Measurements from ENCODE around the gene LAMA2. TPM values are rescaled to one million over a fixed set of nuclear protein-coding genes. Genes with fewer than 3 reads are reported as not detected.

Gene LAMA2
- total RNA-seq, 1 experiment from 2014 or later, result 1.3 TPM

DNA sequence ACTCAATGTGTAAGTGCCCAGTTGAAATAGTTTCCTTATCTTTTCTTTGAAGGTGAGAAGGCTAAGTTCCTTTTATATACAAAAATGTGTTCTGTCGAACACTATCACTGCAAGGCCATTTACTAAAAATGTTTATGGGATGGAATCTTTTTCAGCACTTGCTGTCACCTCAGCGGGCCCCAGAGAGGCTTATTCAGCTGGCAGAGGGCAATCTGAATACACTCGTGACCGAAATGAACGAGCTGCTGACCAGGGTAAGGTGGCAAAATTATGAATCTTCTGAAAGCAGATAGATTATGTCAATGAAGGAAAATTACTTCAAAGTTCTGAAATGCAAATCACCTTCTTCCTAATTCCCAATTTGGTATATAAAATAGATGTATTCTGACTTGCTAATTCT lies 486.8 kb downstream of the LAMA2 start:
- in situ Hi-C loops (cut with HindIII; ENCODE audit: low pct_unique_long_range_greater_than_20kb, low sequenced_read_pairs), result no loop called here
- DNase-seq (ENCODE audit: low read depth, low spot score), result no peak

GRCh38 chr6:129370268-129370916 lies 487.5 kb downstream of the LAMA2 start:
- DNase-seq (ENCODE audit: low read depth, low spot score), result peak; percentile 53
- in situ Hi-C loops (cut with HindIII; ENCODE audit: low pct_unique_long_range_greater_than_20kb, low sequenced_read_pairs), result no loop called here

DNA sequence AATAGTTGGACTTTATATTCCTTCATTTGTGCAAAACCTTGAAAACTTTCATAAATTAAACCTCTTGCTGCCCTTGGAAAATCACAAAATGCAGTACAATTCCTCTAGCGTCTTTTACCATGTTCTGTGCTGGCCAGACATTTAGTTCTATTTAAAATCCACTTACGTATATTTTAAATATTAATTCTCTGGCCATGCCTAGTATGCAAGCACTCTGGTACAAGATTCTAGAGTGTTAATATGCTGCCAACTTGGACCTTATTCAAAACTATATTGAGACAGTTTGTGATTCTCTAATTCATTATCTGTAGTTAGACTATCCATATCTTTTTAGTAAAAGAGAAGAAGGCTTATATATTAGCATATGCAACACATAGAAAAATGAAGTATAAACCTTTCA lies 498.9 kb downstream of the LAMA2 start:
- in situ Hi-C loops (cut with HindIII; ENCODE audit: low pct_unique_long_range_greater_than_20kb, low sequenced_read_pairs), result no loop called here
- DNase-seq (ENCODE audit: low read depth, low spot score), result no peak

- in situ Hi-C loops (cut with HindIII; ENCODE audit: low pct_unique_long_range_greater_than_20kb, low sequenced_read_pairs), result no loop called here
- no peak for DNase-seq (ENCODE audit: low read depth, low spot score)
Observed at GRCh38 chr6:129382916-129383315, 500.0 kb downstream of the LAMA2 start.

DNA sequence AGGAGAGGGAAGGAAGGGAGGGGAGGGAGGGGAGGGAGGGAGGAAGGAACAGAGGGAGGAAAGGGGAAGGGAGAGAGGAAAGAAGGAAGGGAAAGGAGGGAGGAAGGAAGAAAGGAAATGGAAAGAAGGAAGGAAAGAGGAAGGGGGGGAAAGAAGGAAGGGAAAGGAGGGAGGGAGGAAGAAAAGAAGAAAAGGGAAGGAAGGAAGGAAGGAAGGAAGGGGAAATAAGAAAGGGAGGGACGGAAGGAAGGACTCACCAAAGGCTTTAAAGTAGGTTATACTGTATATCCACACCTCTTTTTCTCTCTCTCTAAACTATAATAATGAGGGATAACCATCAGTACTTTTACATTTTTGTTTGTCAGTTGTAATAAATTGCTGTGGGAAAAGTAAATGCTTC lies 502.2 kb downstream of the LAMA2 start:
- DNase-seq (ENCODE audit: low read depth, low spot score), result no peak
- in situ Hi-C loops (cut with HindIII; ENCODE audit: low pct_unique_long_range_greater_than_20kb, low sequenced_read_pairs), result no loop called here

- in situ Hi-C loops (cut with HindIII; ENCODE audit: low pct_unique_long_range_greater_than_20kb, low sequenced_read_pairs), result no loop called here
- DNase-seq (ENCODE audit: low read depth, low spot score), result no peak
Observed at GRCh38 chr6:129390900-129391299, 508.0 kb downstream of the LAMA2 start.

GRCh38 chr6:129393654-129394053 lies 510.7 kb downstream of the LAMA2 start:
- DNase-seq (ENCODE audit: low read depth, low spot score), result no peak
- in situ Hi-C loops (cut with HindIII; ENCODE audit: low pct_unique_long_range_greater_than_20kb, low sequenced_read_pairs), result no loop called here

DNA sequence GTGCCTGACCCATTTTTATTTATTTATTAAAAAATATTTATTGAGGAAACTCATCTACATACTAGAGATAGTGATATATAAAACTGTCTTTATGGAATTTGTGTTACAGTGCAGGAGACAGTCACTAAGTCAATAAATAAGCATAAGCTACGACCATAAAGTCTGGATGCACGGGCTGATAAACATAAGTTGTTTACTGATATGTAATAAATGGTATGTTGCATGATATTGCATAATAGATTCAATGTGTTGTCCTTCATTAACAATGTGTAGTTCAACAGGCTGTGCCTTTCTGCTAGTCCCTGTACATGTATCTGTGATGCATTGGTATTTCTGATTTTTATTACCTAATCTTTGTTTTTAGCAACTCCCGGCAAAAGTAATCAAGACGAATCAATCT lies 515.8 kb downstream of the LAMA2 start:
- in situ Hi-C loops (cut with HindIII; ENCODE audit: low pct_unique_long_range_greater_than_20kb, low sequenced_read_pairs), result no loop called here
- DNase-seq (ENCODE audit: low read depth, low spot score), result no peak

DNA sequence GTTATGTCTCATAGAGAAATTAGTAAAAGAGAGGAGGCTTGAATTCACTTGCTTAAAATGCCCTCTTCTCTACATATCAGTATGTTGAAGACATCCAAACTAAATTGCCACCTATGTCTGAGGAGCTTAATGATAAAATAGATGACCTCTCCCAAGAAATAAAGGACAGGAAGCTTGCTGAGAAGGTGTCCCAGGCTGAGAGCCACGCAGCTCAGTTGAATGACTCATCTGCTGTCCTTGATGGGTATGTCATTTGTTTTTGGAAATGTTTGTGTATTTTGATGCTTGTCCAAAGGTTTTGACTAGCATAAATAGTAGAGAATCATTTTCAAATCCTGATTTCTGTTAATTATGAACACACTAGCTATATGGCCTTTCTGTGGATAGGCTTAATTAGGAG lies 519.3 kb downstream of the LAMA2 start:
- no peak for DNase-seq (ENCODE audit: low read depth, low spot score)
- in situ Hi-C loops (cut with HindIII; ENCODE audit: low pct_unique_long_range_greater_than_20kb, low sequenced_read_pairs), result no loop called here

DNA sequence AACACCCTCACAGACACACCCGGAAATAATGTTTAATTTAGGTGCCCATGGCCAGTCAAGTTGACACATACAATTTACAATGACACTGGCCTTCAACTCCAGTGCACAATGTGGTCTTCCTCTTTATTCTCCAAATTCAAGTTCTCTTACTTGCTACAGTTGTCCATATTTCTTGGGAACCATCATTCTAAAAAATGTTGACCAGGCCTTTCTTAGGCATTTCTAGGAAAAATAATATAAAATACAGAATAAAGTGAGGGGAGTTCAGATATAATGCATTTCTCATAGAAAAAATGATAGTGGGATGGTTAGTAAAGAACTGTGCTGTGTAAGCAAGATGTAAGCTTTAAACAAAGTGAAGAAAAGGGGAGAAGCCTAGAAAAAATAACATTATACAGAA lies 528.2 kb downstream of the LAMA2 start:
- no peak for DNase-seq (ENCODE audit: low read depth, low spot score)
- in situ Hi-C loops (cut with HindIII; ENCODE audit: low pct_unique_long_range_greater_than_20kb, low sequenced_read_pairs), result no loop called here

DNA sequence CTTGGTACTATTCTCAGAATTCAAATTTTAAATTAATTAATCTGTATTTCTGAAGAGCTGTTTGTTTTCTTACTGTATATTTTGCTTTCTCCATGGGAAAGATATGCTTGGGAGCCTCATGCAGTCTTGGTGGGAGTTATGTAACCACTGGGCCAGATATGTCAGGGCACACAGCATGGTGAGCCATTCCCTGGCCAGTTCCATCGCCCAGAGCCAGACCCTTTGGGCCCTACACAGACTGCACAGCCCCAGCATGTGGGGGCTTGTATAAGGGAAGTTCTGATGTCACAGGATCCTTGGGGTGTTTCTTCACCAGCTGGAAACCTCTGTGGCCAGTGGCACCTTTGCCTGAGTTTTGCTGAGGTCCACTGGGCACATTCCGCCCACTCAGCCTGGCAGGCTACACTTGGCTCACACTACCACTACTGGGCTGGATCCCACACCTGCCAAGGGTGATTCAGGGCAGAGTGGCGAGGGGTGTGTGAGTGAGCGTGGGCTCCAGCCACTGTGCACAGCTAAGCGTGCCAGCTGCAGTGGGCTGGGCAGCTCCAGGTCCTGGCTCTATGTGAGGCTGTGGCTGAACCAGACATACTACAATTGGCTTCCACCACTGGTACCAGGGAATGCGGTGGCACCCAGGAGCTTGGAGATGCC lies 533.5 kb downstream of the LAMA2 start:
- DNase-seq (ENCODE audit: low read depth, low spot score), result no peak
- in situ Hi-C loops (cut with HindIII; ENCODE audit: low pct_unique_long_range_greater_than_20kb, low sequenced_read_pairs), result no loop called here

DNA sequence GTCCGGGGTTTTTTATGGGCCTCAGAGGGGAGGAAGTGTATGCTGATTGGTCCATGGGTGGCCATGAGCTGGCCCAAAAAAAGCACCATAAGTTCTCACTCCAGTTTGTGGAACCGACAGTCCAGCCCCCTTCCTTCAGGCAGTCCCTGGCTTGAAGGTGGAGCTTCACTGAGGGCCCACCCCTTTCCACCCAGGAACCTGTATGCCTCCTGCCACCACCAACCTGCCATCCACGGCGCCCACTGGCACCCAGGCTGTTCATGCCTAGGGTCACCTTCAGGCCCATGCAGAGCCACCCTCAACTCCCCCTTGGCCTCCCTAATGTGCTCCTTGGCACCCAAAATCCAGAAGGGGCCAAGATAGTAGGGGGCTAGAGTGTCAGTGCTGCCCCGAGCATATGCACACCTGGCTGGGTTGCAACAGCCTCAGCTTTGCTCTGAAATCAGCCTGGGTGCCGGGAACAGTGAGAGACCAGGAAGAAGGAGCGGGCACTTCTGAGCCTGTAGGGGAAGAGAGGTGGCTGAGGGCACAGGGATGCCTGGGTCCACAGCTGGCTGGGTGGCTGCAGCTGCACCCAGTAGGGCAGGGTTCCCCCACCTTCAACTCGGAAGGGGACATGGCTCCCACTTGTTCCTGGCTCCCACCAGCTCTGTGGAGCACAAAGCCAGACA lies 534.6 kb downstream of the LAMA2 start:
- no peak for DNase-seq (ENCODE audit: low read depth, low spot score)
- in situ Hi-C loops (cut with HindIII; ENCODE audit: low pct_unique_long_range_greater_than_20kb, low sequenced_read_pairs), result no loop called here

DNA sequence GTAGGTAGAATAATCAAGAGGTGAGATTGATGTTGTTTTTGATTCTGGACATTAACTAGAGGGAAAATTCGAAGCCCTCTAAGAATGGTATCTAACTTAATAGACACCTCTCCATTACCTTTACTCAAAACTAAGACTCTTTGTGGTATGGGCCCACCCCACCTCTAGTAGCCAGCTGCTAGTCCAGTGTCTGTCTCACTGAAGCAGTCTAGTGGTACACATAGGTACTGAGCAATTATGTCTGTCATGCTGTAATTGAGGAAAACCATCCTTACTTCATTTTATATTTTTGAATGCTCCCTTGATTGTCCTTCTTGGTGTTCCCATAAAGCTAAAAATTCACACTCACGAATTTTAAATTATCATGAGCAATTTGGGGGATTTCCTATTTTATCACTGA lies 536.4 kb downstream of the LAMA2 start:
- no peak for DNase-seq (ENCODE audit: low read depth, low spot score)
- in situ Hi-C loops (cut with HindIII; ENCODE audit: low pct_unique_long_range_greater_than_20kb, low sequenced_read_pairs), result no loop called here

DNA sequence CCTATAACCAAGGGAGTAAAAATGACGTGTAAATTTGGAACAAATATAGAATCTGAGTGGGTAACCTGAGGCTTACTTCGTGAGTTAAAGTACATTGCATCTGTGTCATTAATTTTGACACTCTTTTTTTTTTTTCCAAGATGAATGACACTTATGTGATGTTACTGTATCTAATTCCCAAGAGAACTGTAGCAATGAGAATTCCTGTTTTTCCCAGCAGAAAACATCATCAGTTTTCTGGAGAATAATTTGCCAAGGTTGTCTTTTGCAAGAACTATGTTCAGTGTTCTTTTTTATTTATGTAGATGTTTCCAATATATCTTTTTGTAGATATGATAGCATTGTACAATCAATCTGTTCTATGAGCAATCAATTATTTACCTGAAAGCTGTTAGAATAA lies 543.4 kb downstream of the LAMA2 start:
- in situ Hi-C loops (cut with HindIII; ENCODE audit: low pct_unique_long_range_greater_than_20kb, low sequenced_read_pairs), result no loop called here
- DNase-seq (ENCODE audit: low read depth, low spot score), result no peak

GRCh38 chr6:129429956-129430355 lies 547.0 kb downstream of the LAMA2 start:
- DNase-seq (ENCODE audit: low read depth, low spot score), result no peak
- in situ Hi-C loops (cut with HindIII; ENCODE audit: low pct_unique_long_range_greater_than_20kb, low sequenced_read_pairs), result no loop called here

DNA sequence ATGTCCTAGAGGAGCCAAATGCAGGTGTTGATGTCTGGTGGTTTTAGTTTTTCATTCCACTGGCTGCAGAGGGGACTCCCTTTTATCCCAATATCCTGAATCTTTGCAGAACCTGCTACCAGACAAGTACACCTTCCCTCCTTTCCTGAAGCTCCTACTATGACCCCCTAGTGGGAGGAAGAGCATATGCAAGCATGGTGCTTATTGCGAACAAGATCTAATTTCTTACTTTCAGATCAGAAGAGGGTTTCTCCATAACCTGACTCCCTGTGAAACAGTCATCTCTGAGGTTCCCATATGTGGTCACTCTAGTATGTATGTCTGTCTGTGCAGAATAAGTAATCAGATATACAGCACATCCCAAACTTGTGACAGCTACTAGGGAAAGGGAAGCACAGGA lies 549.8 kb downstream of the LAMA2 start:
- peak; percentile 13 for DNase-seq (ENCODE audit: low read depth, low spot score)
- in situ Hi-C loops (cut with HindIII; ENCODE audit: low pct_unique_long_range_greater_than_20kb, low sequenced_read_pairs), result no loop called here

GRCh38 chr6:129434091-129434490 lies 551.2 kb downstream of the LAMA2 start:
- DNase-seq (ENCODE audit: low read depth, low spot score), result no peak
- in situ Hi-C loops (cut with HindIII; ENCODE audit: low pct_unique_long_range_greater_than_20kb, low sequenced_read_pairs), result no loop called here

DNA sequence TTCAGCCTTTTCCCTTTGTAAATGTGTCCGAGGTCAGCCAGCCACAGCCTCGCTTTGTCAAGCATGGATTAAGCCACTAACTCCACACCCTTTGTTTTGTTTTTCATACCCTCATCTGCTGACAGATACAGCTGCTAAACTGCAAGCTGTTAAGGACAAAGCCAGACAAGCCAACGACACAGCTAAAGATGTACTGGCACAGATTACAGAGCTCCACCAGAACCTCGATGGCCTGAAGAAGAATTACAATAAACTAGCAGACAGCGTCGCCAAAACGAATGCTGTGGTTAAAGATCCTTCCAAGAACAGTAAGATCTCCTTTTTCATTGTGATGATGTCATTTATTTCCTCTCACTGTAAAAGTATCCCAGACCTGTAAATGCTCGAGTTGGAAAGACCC lies 557.8 kb downstream of the LAMA2 start:
- in situ Hi-C loops (cut with HindIII; ENCODE audit: low pct_unique_long_range_greater_than_20kb, low sequenced_read_pairs), result no loop called here
- DNase-seq (ENCODE audit: low read depth, low spot score), result peak; percentile 26

DNA sequence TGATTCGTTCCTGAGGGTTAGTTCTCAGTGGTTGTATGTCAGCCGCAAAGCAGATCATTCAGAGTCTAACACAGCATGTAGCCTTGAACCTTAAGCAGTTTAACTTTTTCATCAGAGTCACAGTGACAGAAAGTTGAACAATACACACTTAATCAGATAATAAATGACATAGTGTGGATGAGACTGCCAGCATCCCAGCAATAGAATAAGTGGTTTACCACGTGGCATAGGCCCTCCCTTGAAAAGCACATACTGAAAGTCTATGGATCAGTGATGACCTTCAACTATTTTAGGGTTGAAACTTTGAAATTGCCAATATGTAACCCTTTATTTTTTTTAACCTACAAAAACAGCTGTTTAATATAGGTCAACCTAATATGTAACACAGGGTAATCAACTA lies 561.7 kb downstream of the LAMA2 start:
- in situ Hi-C loops (cut with HindIII; ENCODE audit: low pct_unique_long_range_greater_than_20kb, low sequenced_read_pairs), result no loop called here
- DNase-seq (ENCODE audit: low read depth, low spot score), result no peak
